DMS53 treated with DMSO at 0.1 percent for 48 hours (cell line): ENCODE results near the gene GPR153.
A peak's percentile ranks its signal among the peaks of the same experiment; 100 is the strongest.

Experiments
- DNase-seq: peaks from one replicate; lab custom pipeline; 2025; ENCODE audit not compliant: unreplicated experiment; lab: John Stamatoyannopoulos, UW

GPR153 gene

DNA sequence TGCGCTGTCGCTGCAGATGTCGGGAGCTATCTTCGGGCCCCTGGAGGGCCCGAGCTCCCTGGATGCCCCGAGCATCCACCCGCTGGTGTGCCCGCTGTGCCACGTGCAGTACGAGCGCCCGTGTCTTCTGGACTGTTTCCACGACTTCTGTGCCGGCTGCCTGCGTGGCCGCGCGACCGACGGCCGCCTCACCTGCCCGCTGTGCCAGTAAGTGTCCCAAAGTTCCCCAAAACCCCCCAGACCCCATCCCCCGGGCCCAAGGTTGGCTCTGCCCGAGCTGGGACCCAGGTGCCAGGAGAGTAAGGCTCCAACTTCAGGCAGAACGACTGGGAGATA is 54.4 kb downstream of the GPR153 start:
- DNase-seq: no peak

DNA sequence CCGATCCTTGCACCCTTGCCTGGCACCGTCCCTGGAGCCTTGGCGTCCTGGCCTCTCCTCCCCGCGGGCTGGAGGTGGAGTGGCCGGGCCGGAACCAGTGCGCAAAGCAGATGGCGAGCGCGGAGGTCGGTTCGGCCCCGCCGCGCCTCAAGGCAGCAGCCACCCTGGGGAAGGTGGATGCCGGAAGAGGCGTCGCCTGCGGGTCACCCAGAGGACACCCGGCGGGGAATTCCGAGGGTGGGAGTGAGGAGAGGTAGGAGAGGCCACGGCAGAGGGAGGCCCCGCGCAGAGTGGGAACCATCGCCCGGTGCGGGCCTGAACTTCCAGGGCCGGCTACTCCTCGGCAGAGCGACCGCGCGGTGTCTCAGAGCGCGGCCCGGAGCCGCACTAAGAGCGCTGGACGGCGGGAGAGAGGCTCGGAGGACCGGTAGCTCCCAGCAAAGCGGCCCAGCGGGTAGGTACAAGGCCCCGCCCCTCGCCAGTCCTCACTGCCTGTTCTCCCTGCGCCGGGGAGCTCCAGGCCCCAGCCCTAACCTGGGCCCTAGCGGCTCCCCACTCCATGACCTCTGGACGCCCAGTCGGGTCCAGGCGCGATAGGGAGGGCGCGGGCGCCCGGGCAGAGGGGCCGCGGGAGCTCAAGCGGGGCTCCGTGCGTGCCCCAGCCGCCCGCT is 54.9 kb downstream of the GPR153 start, which contains the start of gene RNF207:
Gene RNF207 (plus strand): TSS at position 271 of the 671 bp plus-strand sequence. CDS start 417 bp downstream, outside the sequence.
- DNase-seq: peak; percentile 79

GRCh38 chr1:6202256-6202655 is 58.6 kb downstream of the GPR153 start:
- no peak for DNase-seq

GRCh38 chr1:6200188-6200809 is 60.6 kb downstream of the GPR153 start:
- DNase-seq: no peak

DNA sequence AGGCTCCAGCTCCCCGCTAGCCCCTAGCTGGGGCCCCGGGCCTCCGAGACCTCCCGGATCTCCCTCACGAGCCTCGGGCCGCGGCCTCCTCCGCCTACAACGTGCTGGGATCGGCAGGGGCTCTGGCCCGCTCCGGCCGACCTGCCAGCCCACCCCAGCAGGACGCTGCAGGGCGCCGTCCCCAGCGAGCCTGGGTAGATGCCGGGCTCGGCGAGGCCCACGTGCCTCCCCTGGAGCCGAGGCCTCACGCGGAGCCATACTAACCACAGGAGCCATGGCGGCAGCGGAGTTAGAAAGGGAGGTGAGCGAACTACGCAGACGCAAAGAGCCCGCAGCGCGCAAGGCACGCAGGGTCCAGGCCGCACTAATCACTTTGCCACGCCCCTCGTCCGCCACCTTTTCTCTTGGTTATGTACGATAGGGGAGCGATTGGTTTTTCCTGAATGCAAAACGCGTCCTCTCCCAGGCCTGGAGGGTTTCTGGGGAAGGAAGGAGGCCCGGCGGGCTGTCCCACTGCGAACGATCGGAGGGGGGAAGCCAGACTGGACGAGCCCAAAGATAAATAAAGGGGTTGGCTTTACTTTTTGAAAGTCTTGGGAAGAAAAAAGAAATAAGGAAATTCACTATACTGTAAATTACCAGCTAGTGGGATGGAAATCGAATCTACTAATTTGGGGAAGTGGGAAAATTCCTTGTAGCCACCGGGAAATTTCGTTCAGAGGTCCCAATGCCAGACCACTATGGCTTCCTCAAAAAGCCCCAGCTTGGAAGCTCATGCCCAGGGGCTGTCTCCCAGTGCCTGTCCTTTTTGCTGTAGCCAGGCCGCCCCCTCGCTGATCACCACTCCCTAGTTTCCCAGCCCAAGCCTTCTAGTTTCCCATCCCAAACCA is 61.4 kb downstream of the GPR153 start, which contains the start of gene RPL22:
Gene RPL22 (minus strand): TSS at position 298 of the 890 bp plus-strand sequence. CDS start 22 bp downstream, at position 276.
- DNase-seq: peak; percentile 99

DNA sequence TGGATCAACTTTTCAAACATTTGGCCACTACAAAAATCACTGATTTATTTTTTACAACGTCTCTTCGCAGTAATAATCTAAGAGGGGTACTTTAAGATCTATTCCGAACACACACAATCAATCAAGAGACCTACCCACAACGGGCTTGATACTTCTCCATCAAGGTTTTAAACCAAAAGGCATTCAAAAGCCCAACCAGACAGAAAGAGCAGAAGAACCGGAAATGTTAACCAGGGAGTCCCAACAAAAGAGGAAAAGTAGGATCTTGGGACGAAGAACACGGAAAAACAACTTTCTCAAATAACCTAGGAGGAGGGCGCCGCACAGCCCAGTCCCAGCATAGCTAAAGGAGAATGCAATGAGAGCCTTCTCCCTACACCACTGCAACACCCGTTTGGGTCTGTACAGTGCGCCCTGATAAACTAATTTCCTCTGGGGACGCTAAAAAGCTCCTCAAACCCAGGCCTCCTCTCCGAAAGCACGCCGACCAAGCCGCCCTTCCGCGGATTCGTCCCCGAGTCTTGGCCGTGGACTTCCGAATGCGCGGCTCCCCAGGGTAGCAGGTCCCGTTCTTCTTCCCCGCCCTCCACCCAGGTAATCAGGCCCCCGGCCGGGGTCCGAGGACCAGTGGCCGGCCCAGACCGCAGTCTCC is 62.1 kb downstream of the GPR153 start:
- no peak for DNase-seq

DNA sequence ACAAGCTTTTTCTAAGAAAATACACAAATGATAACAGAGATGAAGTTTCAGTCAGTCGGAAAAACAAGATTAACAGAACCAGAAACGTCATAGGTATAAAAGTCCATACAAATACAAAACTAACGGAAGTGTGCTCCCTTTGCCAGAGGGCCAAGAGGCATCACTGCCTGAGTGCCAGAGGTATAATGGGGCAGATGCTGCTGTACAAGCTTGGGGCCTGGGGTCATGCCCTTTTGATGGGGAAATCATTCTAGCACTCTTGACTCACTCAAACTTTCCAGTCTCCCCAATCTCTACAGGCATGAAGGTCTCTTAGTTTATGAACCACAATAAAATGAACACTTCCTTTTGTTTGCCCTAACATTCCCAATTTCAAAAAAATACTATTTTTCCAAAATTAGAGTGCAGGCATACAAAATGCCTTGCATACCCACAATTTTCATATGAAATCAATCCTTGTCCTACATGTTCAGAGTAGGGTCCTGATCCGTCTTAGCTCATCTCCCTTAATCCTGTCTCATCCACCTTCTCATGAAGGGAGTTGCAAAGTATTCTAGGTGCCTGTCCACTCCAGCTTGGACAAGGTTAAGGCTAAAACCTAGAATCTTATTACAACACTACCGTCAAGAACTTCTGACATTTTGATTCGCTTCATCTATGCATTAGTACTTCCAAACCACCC is 63.0 kb downstream of the GPR153 start:
- no peak for DNase-seq
